SK-N-SH (cell line): ENCODE measurements around the gene IRF2BP2. TPM values are rescaled to one million over a fixed set of nuclear protein-coding genes. Genes with fewer than 3 reads are reported as not detected.

ENCODE experiments used
- CTCF ChIA-PET: fragments of 300-600, 350-600 bp; formaldehyde crosslinking; extraction: SDS; loops from one replicate; lab custom pipeline; 2021; lab: Yijun Ruan, JAX
- POLR2A ChIA-PET: fragments of 350-600 bp; sonication (Branson Sonifier 250); formaldehyde crosslinking; extraction: SDS; loops from one replicate; lab custom pipeline; 2020; ENCODE audit warnings: antibody characterized with exemption, inconsistent platforms; lab: Yijun Ruan, JAX
- DNase-seq: peaks from one replicate; pipeline ENCODE4 v3.0.0; 2012
- H2AFZ ChIP-seq: fragments of 200-600 bp; sonication (generic); 2 replicates; pipeline ENCODE4 v1.8.1; 2016; ENCODE audit warnings: antibody characterized with exemption, mild to moderate bottlenecking, low read depth
- H3F3A ChIP-seq: fragments of 200-600 bp; sonication (generic); replicated peaks from 2 replicates; pipeline ENCODE3; 2016; ENCODE audit warnings: antibody characterized with exemption, mild to moderate bottlenecking; ENCODE audit not compliant: insufficient read depth
- H3K27ac ChIP-seq, 2 experiments: fragments of 200-500 bp in 1 of 2; fragments of 200-600 bp in 1 of 2; sonication (Bioruptor generic) in 1 of 2; sonication (generic), shearing (Covaris generic) in 1 of 2; 2 replicates each; pipeline versions ENCODE4 v1.5.1 to v1.6.1; 2014 to 2016; ENCODE audit warnings: low read depth in 2 of 2, inconsistent platforms in 1 of 2, low read length in 1 of 2, mild to moderate bottlenecking in 1 of 2, mixed read lengths in 1 of 2
- H3K27me3 ChIP-seq: fragments of 200-600 bp; sonication (generic), shearing (Covaris generic); 2 replicates; pipeline ENCODE4 v1.6.1; 2016; ENCODE audit warnings: mixed run types; ENCODE audit not compliant: insufficient read depth
- H3K36me3 ChIP-seq, 2 experiments: fragments of 200-500 bp in 1 of 2; fragments of 200-600 bp in 1 of 2; sonication (Bioruptor generic) in 1 of 2; sonication (generic) in 1 of 2; replicated peaks in 1 of 2; 2 replicates each; pipeline versions ENCODE3 to v1.5.1; 2014 to 2016; ENCODE audit warnings: low read length in 1 of 2, mild to moderate bottlenecking in 1 of 2; ENCODE audit not compliant: insufficient read depth in 2 of 2, control insufficient read depth in 1 of 2
- H3K4me1 ChIP-seq, 2 experiments: fragments of 200-500 bp in 1 of 2; fragments of 200-600 bp in 1 of 2; sonication (Bioruptor generic) in 1 of 2; sonication (generic), shearing (Covaris generic) in 1 of 2; 2 replicates each; pipeline versions ENCODE4 v1.5.1 to v1.6.1; 2014 to 2016; ENCODE audit warnings: low read depth in 1 of 2, low read length in 1 of 2, mixed run types in 1 of 2; ENCODE audit not compliant: insufficient read depth in 2 of 2, control insufficient read depth in 1 of 2
- H3K4me2 ChIP-seq: fragments of 200-600 bp; sonication (generic), shearing (Covaris generic); 2 replicates; pipeline ENCODE4 v1.6.1; 2017; ENCODE audit warnings: mixed run types
- H3K4me3 ChIP-seq, 2 experiments: fragments of 200-500 bp in 1 of 2; fragments of 200-600 bp in 1 of 2; sonication (Bioruptor generic) in 1 of 2; sonication (generic), shearing (Covaris generic) in 1 of 2; 2 replicates each; pipeline versions ENCODE4 v1.5.1 to v1.8.1; 2014 to 2016; ENCODE audit warnings: low read depth in 2 of 2, inconsistent platforms in 1 of 2, low read length in 1 of 2, mild to moderate bottlenecking in 1 of 2, mixed read lengths in 1 of 2, moderate library complexity in 1 of 2
- H3K79me2 ChIP-seq: fragments of 200-600 bp; sonication (generic); 2 replicates; pipeline ENCODE4 v1.8.1; 2017; ENCODE audit warnings: mild to moderate bottlenecking; ENCODE audit not compliant: insufficient read depth
- H3K9ac ChIP-seq: fragments of 200-600 bp; sonication (generic); 2 replicates; pipeline ENCODE4 v1.6.1; 2017; ENCODE audit warnings: mixed run types
- H3K9me2 ChIP-seq: fragments of 200-600 bp; sonication (generic); 2 replicates; pipeline ENCODE4 v1.6.1; 2017; ENCODE audit warnings: mixed run types
- H3K9me3 ChIP-seq: fragments of 200-600 bp; sonication (generic); 2 replicates; pipeline ENCODE4 v1.6.1; 2017; ENCODE audit warnings: mixed run types, mild to moderate bottlenecking, moderate library complexity
- H4K20me1 ChIP-seq: fragments of 200-600 bp; sonication (generic); 2 replicates; pipeline ENCODE4 v1.6.1; 2017; ENCODE audit warnings: mild to moderate bottlenecking, mixed run types; ENCODE audit not compliant: insufficient read depth
- ELF1 ChIP-seq: IDR thresholded peaks from 2 replicates; pipeline ENCODE4 v1.4.0; 2012
- EP300 ChIP-seq, 2 experiments: IDR thresholded peaks; 2 replicates each; pipeline versions ENCODE4 v1.4.0 to v1.6.1; 2012; ENCODE audit warnings: borderline replicate concordance in 1 of 2, low read depth in 1 of 2, low read length in 1 of 2
- FOSL2 ChIP-seq: IDR thresholded peaks from 2 replicates; pipeline ENCODE4 v1.4.0; 2012; ENCODE audit warnings: low read depth, mild to moderate bottlenecking, moderate library complexity, borderline replicate concordance
- FOXJ3 ChIP-seq: sonication (generic); formaldehyde crosslinking; IDR thresholded peaks from 2 replicates; pipeline ENCODE4 v1.5.1; 2020; ENCODE audit warnings: mild to moderate bottlenecking, missing genetic modification reagents
- FOXM1 ChIP-seq: IDR thresholded peaks from 2 replicates; pipeline ENCODE4 v1.4.0; 2012; ENCODE audit warnings: low read depth, mild to moderate bottlenecking
- GATA2 ChIP-seq: sonication (generic); formaldehyde crosslinking; IDR thresholded peaks from 2 replicates; pipeline ENCODE4 v1.5.0; 2020; ENCODE audit warnings: mild to moderate bottlenecking, missing genetic modification reagents
- MEF2A ChIP-seq: IDR thresholded peaks from 2 replicates; pipeline ENCODE4 v1.4.0; 2012; ENCODE audit warnings: low read depth, borderline replicate concordance
- MXI1 ChIP-seq: IDR thresholded peaks from 2 replicates; pipeline ENCODE4 v1.6.1; 2012; ENCODE audit warnings: mild to moderate bottlenecking, low read depth, low read length, improper control_type of control experiment
- RAD21 ChIP-seq: IDR thresholded peaks from 2 replicates; pipeline ENCODE4 v1.6.1; 2012; ENCODE audit warnings: mild to moderate bottlenecking, low read length
- RCOR1 ChIP-seq: fragments of 150-350 bp; IDR thresholded peaks from 2 replicates; pipeline ENCODE4 v1.6.1; 2017; ENCODE audit warnings: antibody characterized with exemption, low read length
- RFX5 ChIP-seq: IDR thresholded peaks from 2 replicates; pipeline ENCODE4 v1.6.1; 2012; ENCODE audit warnings: mild to moderate bottlenecking, improper control_type of control experiment, low read length
- SMC3 ChIP-seq: IDR thresholded peaks from 2 replicates; pipeline ENCODE4 v1.6.1; 2012; ENCODE audit warnings: low read depth, low read length, improper control_type of control experiment
- TCF12 ChIP-seq: IDR thresholded peaks from 2 replicates; pipeline ENCODE4 v1.4.0; 2012
- YY1 ChIP-seq: IDR thresholded peaks from 2 replicates; pipeline ENCODE4 v1.4.0; 2012; ENCODE audit warnings: low read depth, mild to moderate bottlenecking
- WGBS: methylation state at CpG from one replicate; pipeline ENCODE4 v1.1.6; 2017; ENCODE audit warnings: low lambda C conversion rate; 5-methylcytosine and 5-hydroxymethylcytosine counted together
- polyA plus RNA-seq, 3 experiments: library from polyadenylated mRNA; depleted of rRNA; stranded (reverse); fragments of >200 nt; gene quantifications; 2 replicates each; pipeline ENCODE4 v1.2.3, GENCODE V29; 2012
- TF ChIP-seq, protein P1 (sequence below): fragments of 150-350 bp; IDR thresholded peaks from 2 replicates; pipeline ENCODE4 v1.6.1; 2017; ENCODE audit warnings: antibody characterized with exemption, low read length, low read depth, borderline replicate concordance
- TF ChIP-seq, protein P2 (sequence below): fragments of 200-600 bp; sonication (generic); IDR thresholded peaks from 2 replicates; pipeline ENCODE4 v1.6.1; 2017; ENCODE audit warnings: antibody characterized with exemption, mild to moderate bottlenecking, moderate library complexity
- TF ChIP-seq, protein P3 (sequence below): IDR thresholded peaks from 2 replicates; pipeline ENCODE4 v1.4.0; 2012; ENCODE audit warnings: low read depth, borderline replicate concordance
- TF ChIP-seq, protein P4 (sequence below): fragments of 150-350 bp; IDR thresholded peaks from 2 replicates; pipeline ENCODE4 v1.6.1; 2016; ENCODE audit warnings: mild to moderate bottlenecking, low read depth, low read length
- TF ChIP-seq, protein P5 (sequence below): IDR thresholded peaks from 2 replicates; pipeline ENCODE4 v1.4.0; 2012; ENCODE audit warnings: low read depth

The IRF2BP2 gene
- polyA plus RNA-seq, 1 of the 3 experiments (the other 2 are of a cell fraction): 73.9 TPM

GRCh38 chr1:234600418-234601281 lies 9.3 kb downstream of the IRF2BP2 start:
- Histone ChIP-seq H2AFZ (no peak overlapping the region; the same call in 1 of the 2 replicates), H3K27me3 (no peaks in the 10 kb centered on the region), H3K4me3 (peak overlapping the region; percentile 34 to 41; a peak in 3 of 4 replicates), H3K4me1 (peaks cover 39 to 58% of the 10 kb centered on the region in 2 experiments), H4K20me1 (peaks cover 12% of the 10 kb centered on the region), H3K79me2 (peaks cover 62% of the 10 kb centered on the region), H3F3A (peaks cover 58% of the 10 kb centered on the region), H3K27ac (peak overlapping the region; percentile 98 to 100), H3K4me2 (peak overlapping the region; percentile 62), H3K9me3 (no peaks in the 10 kb centered on the region), H3K9ac (peak overlapping the region; percentile 94), H3K36me3 (peaks cover 29 to 38% of the 10 kb centered on the region in 2 experiments), H3K9me2 (no peaks in the 10 kb centered on the region)
- ChIA-PET POLR2A (interaction anchor here (0.6 to 3.7 kb wide), 15 partner anchors 8 to 490 kb away, joined by 3 to 51 read pairs (median 7); partner anchors contain the start of gene IRF2BP2), CTCF (interaction anchor here (0.8 to 8.3 kb wide), 15 partner anchors 8 to 483 kb away, joined by 3 to 73 read pairs (median 5); partner anchors contain the start of gene IRF2BP2)
- 22% methylated on average over 11 of the region's 11 CpGs for WGBS
- TF ChIP-seq SMC3 (no peak), RCOR1 (peak; percentile 57; the same call in 1 of the 2 replicates), RAD21 (peak; percentile 14; the same call in 1 of the 2 replicates), EP300 (IDR thresholded peaks at IDR 0.05; ENCODE audit: borderline replicate concordance in 1 of 2, low read depth in 1 of 2, low read length in 1 of 2) (peak in 1 of 2 experiments; percentile 72; a peak in 2 of 4 replicates), GATA2 (peak; percentile 38), YY1 (no peak)
- TF ChIP-seq, protein P1, sequence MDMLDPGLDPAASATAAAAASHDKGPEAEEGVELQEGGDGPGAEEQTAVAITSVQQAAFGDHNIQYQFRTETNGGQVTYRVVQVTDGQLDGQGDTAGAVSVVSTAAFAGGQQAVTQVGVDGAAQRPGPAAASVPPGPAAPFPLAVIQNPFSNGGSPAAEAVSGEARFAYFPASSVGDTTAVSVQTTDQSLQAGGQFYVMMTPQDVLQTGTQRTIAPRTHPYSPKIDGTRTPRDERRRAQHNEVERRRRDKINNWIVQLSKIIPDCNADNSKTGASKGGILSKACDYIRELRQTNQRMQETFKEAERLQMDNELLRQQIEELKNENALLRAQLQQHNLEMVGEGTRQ: no peak
- TF ChIP-seq, protein P2, sequence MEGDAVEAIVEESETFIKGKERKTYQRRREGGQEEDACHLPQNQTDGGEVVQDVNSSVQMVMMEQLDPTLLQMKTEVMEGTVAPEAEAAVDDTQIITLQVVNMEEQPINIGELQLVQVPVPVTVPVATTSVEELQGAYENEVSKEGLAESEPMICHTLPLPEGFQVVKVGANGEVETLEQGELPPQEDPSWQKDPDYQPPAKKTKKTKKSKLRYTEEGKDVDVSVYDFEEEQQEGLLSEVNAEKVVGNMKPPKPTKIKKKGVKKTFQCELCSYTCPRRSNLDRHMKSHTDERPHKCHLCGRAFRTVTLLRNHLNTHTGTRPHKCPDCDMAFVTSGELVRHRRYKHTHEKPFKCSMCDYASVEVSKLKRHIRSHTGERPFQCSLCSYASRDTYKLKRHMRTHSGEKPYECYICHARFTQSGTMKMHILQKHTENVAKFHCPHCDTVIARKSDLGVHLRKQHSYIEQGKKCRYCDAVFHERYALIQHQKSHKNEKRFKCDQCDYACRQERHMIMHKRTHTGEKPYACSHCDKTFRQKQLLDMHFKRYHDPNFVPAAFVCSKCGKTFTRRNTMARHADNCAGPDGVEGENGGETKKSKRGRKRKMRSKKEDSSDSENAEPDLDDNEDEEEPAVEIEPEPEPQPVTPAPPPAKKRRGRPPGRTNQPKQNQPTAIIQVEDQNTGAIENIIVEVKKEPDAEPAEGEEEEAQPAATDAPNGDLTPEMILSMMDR: no peak
- peak; percentile 52 for DNase-seq

GRCh38 chr1:234599617-234600417 lies 10.2 kb downstream of the IRF2BP2 start:
- H3K9me3 ChIP-seq: no peaks in the 10 kb centered on the region
- H3K4me1 ChIP-seq: peaks cover 39 to 58% of the 10 kb centered on the region in 2 experiments
- ChIA-PET POLR2A (interaction anchor here (0.5 to 3.7 kb wide), 14 partner anchors 9 to 490 kb away, joined by 3 to 51 read pairs (median 4); no protein-coding TSS in a partner anchor), CTCF (interaction anchor here (0.8 to 8.3 kb wide), 11 partner anchors 9 to 484 kb away, joined by 3 to 73 read pairs (median 5); partner anchors contain the start of gene IRF2BP2)
- H3K36me3 ChIP-seq: peaks cover 23 to 30% of the 10 kb centered on the region in 2 experiments
- H3K9ac ChIP-seq: peak overlapping the region; percentile 94
- peak overlapping the region; percentile 62 for H3K4me2 ChIP-seq
- peaks cover 55% of the 10 kb centered on the region for H3F3A ChIP-seq
- peak overlapping the region; percentile 52 to 57 for H3K4me3 ChIP-seq
- H3K9me2 ChIP-seq: no peaks in the 10 kb centered on the region
- WGBS: 1% methylated on average over 43 of the region's 87 CpGs
- H3K27me3 ChIP-seq: no peaks in the 10 kb centered on the region
- peak; percentile 93 for DNase-seq
- H2AFZ ChIP-seq: peak overlapping the region; percentile 20; the same call in 1 of the 2 replicates
- peaks cover 7% of the 10 kb centered on the region for H4K20me1 ChIP-seq
- H3K27ac ChIP-seq: peak overlapping the region; percentile 98 to 100
- peaks cover 54% of the 10 kb centered on the region for H3K79me2 ChIP-seq
- TF ChIP-seq RFX5: no peak
- TF ChIP-seq FOXM1: no peak; the same call in 1 of the 2 replicates
- TF ChIP-seq, protein P3, sequence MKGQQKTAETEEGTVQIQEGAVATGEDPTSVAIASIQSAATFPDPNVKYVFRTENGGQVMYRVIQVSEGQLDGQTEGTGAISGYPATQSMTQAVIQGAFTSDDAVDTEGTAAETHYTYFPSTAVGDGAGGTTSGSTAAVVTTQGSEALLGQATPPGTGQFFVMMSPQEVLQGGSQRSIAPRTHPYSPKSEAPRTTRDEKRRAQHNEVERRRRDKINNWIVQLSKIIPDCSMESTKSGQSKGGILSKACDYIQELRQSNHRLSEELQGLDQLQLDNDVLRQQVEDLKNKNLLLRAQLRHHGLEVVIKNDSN: peak; percentile 33; the same call in 1 of the 2 replicates
- no peak; the same call in 1 of the 2 replicates for TF ChIP-seq TCF12
- no peak for TF ChIP-seq FOSL2
- no peak for TF ChIP-seq FOXJ3 (CRISPR knock-in tag)
- peak; percentile 83 for TF ChIP-seq MXI1
- TF ChIP-seq MEF2A: no peak
- TF ChIP-seq, protein P4, sequence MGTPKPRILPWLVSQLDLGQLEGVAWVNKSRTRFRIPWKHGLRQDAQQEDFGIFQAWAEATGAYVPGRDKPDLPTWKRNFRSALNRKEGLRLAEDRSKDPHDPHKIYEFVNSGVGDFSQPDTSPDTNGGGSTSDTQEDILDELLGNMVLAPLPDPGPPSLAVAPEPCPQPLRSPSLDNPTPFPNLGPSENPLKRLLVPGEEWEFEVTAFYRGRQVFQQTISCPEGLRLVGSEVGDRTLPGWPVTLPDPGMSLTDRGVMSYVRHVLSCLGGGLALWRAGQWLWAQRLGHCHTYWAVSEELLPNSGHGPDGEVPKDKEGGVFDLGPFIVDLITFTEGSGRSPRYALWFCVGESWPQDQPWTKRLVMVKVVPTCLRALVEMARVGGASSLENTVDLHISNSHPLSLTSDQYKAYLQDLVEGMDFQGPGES: no peak
- no peak for TF ChIP-seq GATA2
- TF ChIP-seq, protein P5, sequence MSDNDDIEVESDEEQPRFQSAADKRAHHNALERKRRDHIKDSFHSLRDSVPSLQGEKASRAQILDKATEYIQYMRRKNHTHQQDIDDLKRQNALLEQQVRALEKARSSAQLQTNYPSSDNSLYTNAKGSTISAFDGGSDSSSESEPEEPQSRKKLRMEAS: peak; percentile 89
- no peak for TF ChIP-seq ELF1
